MCF 10A (cell line): ENCODE data around the gene THAP3. TPM values are rescaled to one million over a fixed set of nuclear protein-coding genes. Genes with fewer than 3 reads are reported as not detected.

ENCODE experiments used
- Bru-seq: library from RNA; stranded (reverse); fragments of 400-500 nt; gene quantifications from one replicate; lab custom pipeline; 2021; lab: Mats Ljungman, UMichigan
- BruChase-seq, 2 experiments: library from RNA; stranded (reverse); fragments of 400-500 nt; gene quantifications; one replicate each; lab custom pipeline; 2021; lab: Mats Ljungman, UMichigan
- BruUV-seq: library from RNA; stranded (reverse); fragments of 400-500 nt; replicated peaks from 2 replicates; lab custom pipeline; 2021; lab: Mats Ljungman, UMichigan
- CTCF ChIA-PET: fragments of 300-600 bp; sonication (Branson Sonifier 250); formaldehyde crosslinking; extraction: SDS; loops from one replicate; lab custom pipeline; 2021; ENCODE audit warnings: antibody characterized with exemption, inconsistent platforms; lab: Yijun Ruan, JAX
- POLR2A ChIA-PET: fragments of 300-600, 350-650 bp; sonication (Branson Sonifier 250); formaldehyde crosslinking; extraction: SDS; loops from one replicate; lab custom pipeline; 2020; ENCODE audit warnings: antibody characterized with exemption, inconsistent platforms; lab: Yijun Ruan, JAX
- DNase-seq: peaks from one replicate; pipeline ENCODE4 v3.0.0-alpha.2; 2018; ENCODE audit not compliant: unreplicated experiment
- H3K27ac Mint-ChIP-seq: one replicate; pipeline ENCODE4 v1.8.0; 2022; ENCODE audit warnings: mild to moderate bottlenecking, low read depth, mixed read lengths; ENCODE audit not compliant: unreplicated experiment
- H3K27me3 Mint-ChIP-seq: one replicate; pipeline ENCODE4 v1.8.0; 2022; ENCODE audit warnings: mixed read lengths; ENCODE audit not compliant: insufficient read depth, unreplicated experiment
- H3K36me3 Mint-ChIP-seq: one replicate; pipeline ENCODE4 v1.8.0; 2022; ENCODE audit warnings: mild to moderate bottlenecking, moderate library complexity, mixed read lengths; ENCODE audit not compliant: insufficient read depth, unreplicated experiment
- H3K4me1 Mint-ChIP-seq: one replicate; pipeline ENCODE4 v1.8.0; 2022; ENCODE audit warnings: mixed read lengths; ENCODE audit not compliant: insufficient read depth, unreplicated experiment
- H3K4me3 Mint-ChIP-seq: one replicate; pipeline ENCODE4 v1.8.0; 2022; ENCODE audit warnings: mild to moderate bottlenecking, moderate library complexity, mixed read lengths; ENCODE audit not compliant: unreplicated experiment
- H3K9me3 Mint-ChIP-seq: one replicate; pipeline ENCODE4 v1.8.0; 2022; ENCODE audit warnings: mixed read lengths; ENCODE audit not compliant: unreplicated experiment
- intact Hi-C: fragments of 100-400 bp; cut with micrococcal nuclease; formaldehyde crosslinking; loops from 2 replicates; pipeline ENCODE4 v1.14.1; 2022
- long read RNA-seq: library from polyadenylated mRNA; stranded (forward); transcript quantifications from one replicate; pipeline ENCODE4 v2.0.0, GENCODE V29; 2022
- total RNA-seq: library from RNA; stranded (reverse); gene quantifications from 2 replicates; pipeline ENCODE4 v1.2.3, GENCODE V29; 2022
- TF ChIP-seq, protein P1 (sequence below): fragments of 200-600 bp; IDR thresholded peaks from one replicate; pipeline ENCODE4 v1.8.0; 2022; ENCODE audit warnings: antibody characterized with exemption, mild to moderate bottlenecking; ENCODE audit not compliant: unreplicated experiment

THAP3 gene, protein sequence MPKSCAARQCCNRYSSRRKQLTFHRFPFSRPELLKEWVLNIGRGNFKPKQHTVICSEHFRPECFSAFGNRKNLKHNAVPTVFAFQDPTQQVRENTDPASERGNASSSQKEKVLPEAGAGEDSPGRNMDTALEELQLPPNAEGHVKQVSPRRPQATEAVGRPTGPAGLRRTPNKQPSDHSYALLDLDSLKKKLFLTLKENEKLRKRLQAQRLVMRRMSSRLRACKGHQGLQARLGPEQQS
- total RNA-seq = 14.7 and 18.9 TPM in 2 replicates
- percentile 51 among the genes with signal in this experiment for Bru-seq, nascent RNA
- percentile 58 among the genes with signal in this experiment for BruChase-seq, experiment 1, labeled RNA remaining after a 6-hour chase
- percentile 59 among the genes with signal in this experiment for BruChase-seq, experiment 2, labeled RNA remaining after a 2-hour chase
- long read RNA-seq, transcript THAP3-204 (4 exons, 983 nt) = major isoform, 5 of 28 reads
- long read RNA-seq, partial matches to known transcripts = 12 of 28 reads
- long read RNA-seq, other reads (novel, unspliced or antisense) = 8 of 28 reads

DNA sequence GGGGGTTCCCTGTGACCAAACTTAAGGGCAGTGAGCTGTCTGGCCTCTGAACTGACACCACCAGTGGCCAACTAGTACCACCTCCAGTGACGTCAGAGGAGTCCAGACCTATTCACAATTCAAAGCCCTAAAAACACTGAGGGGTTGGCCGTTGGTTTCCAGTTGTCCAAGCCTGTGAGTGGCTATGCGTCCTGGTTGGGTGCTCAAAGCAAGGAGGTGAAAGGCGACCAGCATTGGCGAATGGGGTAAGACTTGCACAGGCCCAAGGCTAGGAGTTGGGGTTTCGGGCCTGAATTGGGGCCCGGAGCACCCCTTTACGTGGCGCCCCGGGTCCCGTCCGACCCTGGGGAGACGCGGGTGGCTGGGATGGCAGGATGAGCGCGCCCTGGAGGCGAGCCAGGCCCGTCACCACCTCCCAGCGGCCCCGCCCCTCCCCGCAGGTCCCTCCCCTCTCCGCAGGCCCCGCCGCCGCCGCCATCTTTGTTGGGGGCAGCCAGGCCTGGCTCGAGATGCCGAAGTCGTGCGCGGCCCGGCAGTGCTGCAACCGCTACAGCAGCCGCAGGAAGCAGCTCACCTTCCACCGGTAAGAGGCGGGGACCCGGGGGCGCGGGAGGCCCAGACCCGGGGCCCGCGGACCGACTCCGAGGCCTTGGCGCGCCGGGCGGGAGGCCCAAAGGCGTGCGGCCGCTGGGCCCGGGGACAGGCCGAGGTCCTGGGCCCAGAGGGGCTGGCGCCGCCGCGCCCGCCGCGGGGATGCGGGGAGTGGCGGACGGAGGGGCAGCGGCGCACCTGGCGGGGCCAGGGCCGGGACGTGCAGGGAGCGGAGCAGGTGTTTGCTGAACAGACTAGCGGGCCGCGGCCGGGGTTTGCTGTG, at the start of gene THAP3:
Gene THAP3 (plus strand): TSS at position 159 of the 874 bp plus-strand sequence. CDS start 351 bp downstream, at position 510.
- DNase-seq = peak; percentile 82
- H3K27me3 Mint-ChIP-seq = no peaks in the 10 kb centered on the region
- H3K4me3 Mint-ChIP-seq = peak within 1 kb of the TSS; percentile 84
- ChIA-PET CTCF (interaction anchor here (0.6 to 1.3 kb wide), 4 partner anchors 13 to 148 kb away, joined by 3 to 5 read pairs (median 3); no protein-coding TSS in a partner anchor), POLR2A (interaction anchor here (0.6 to 2.6 kb wide), 9 partner anchors 9 to 30 kb away, joined by 3 to 13 read pairs (median 5); partner anchors contain the start of gene KLHL21)
- TF ChIP-seq, protein P1, sequence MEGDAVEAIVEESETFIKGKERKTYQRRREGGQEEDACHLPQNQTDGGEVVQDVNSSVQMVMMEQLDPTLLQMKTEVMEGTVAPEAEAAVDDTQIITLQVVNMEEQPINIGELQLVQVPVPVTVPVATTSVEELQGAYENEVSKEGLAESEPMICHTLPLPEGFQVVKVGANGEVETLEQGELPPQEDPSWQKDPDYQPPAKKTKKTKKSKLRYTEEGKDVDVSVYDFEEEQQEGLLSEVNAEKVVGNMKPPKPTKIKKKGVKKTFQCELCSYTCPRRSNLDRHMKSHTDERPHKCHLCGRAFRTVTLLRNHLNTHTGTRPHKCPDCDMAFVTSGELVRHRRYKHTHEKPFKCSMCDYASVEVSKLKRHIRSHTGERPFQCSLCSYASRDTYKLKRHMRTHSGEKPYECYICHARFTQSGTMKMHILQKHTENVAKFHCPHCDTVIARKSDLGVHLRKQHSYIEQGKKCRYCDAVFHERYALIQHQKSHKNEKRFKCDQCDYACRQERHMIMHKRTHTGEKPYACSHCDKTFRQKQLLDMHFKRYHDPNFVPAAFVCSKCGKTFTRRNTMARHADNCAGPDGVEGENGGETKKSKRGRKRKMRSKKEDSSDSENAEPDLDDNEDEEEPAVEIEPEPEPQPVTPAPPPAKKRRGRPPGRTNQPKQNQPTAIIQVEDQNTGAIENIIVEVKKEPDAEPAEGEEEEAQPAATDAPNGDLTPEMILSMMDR = no peak
- H3K27ac Mint-ChIP-seq = peak within 1 kb of the TSS; percentile 82
- peaks cover 62% of the 10 kb centered on the region for H3K36me3 Mint-ChIP-seq
- H3K9me3 Mint-ChIP-seq = no peaks in the 10 kb centered on the region
- no TSS peak for BruUV-seq
- intact Hi-C loops = no loop called here
- H3K4me1 Mint-ChIP-seq = peaks cover 8% of the 10 kb centered on the region

DNA sequence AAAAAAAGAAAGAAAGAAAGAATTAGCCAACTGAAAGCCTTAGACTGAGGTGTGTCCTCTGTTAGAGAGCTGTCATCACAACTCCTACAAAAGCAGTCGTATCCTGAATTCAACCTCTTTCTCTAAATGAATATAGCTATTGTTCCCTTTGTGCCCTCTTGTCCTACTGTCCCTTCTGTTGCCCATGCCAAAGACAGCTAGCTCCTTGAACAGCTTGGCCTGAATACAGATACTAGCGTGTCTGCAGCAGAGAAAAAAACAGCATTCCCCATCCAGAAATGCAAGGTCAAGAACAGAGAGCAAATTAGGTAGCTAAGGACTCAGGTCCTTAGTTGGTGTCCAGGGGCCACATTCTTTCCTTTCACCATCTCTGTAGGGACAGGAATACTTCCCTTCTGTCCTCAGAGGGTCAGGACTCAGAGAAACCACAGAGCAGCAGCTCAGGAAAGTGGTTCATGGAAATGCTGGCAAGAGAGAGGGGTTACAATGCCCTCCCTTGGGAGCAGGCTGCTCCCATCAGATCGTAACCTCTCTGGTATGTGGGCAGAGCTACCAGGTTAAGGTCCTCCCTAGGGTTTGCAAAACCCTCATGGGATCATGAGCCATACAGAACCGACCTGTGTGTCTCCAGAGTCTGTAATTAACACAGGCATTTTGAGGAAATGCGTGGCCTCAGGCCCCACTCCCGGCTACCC, 46.7 kb upstream of the THAP3 start:
- no peak for DNase-seq
- no peaks in the 10 kb centered on the region for H3K9me3 Mint-ChIP-seq
- POLR2A ChIA-PET = interaction anchor here (0.6 to 5.0 kb wide), 9 partner anchors 19 to 113 kb away, joined by 3 to 103 read pairs (median 3); partner anchors contain the start of genes KLHL21 and NOL9
- CTCF ChIA-PET = interaction anchor here (1.1 to 1.7 kb wide), 3 partner anchors 23 to 88 kb away, joined by 5 to 10 read pairs (median 6); partner anchors contain the start of genes NOL9 and TAS1R1
- no peak overlapping the region for H3K4me3 Mint-ChIP-seq
- TF ChIP-seq, protein P1 = no peak
- intact Hi-C loops = no loop called here
- no peak overlapping the region for H3K27ac Mint-ChIP-seq
- no peaks in the 10 kb centered on the region for H3K27me3 Mint-ChIP-seq
- BruUV-seq = no TSS peak
- H3K4me1 Mint-ChIP-seq = peaks cover 27% of the 10 kb centered on the region
- no peaks in the 10 kb centered on the region for H3K36me3 Mint-ChIP-seq

- no peaks in the 10 kb centered on the region for H3K27me3 Mint-ChIP-seq
- CTCF ChIA-PET = interaction anchor here (0.6 to 1.7 kb wide), 5 partner anchors 24 to 236 kb away, joined by 3 to 10 read pairs (median 5); partner anchors contain the start of genes NOL9 and TAS1R1
- H3K36me3 Mint-ChIP-seq = no peaks in the 10 kb centered on the region
- no peak for DNase-seq
- TF ChIP-seq, protein P1 = no peak
- H3K4me1 Mint-ChIP-seq = peaks cover 27% of the 10 kb centered on the region
- H3K4me3 Mint-ChIP-seq = peak overlapping the region; percentile 94
- peak overlapping the region; percentile 100 for H3K27ac Mint-ChIP-seq
- POLR2A ChIA-PET = interaction anchor here (0.6 to 5.0 kb wide), 14 partner anchors 10 to 112 kb away, joined by 3 to 103 read pairs (median 5); partner anchors contain the start of genes KLHL21, NOL9, PLEKHG5 and TAS1R1
- intact Hi-C loops = no loop called here
- H3K9me3 Mint-ChIP-seq = no peaks in the 10 kb centered on the region
- BruUV-seq = no TSS peak
Measured at GRCh38 chr1:6578624-6579373, 45.9 kb upstream of the THAP3 start.
